Mesendoderm (in vitro differentiated cells): ENCODE data around the gene MYH8.

ENCODE experiments used
- DNase-seq: peaks from one replicate; pipeline ENCODE4 v3.0.0; 2013
- H2AK5ac ChIP-seq: 2 replicates; pipeline ENCODE4 v1.6.1; 2013; ENCODE audit warnings: low read length, inconsistent platforms
- H2BK120ac ChIP-seq: 2 replicates; pipeline ENCODE4 v1.6.1; 2013; ENCODE audit warnings: low read depth, mild to moderate bottlenecking, low read length, moderate library complexity, mixed read lengths
- H2BK15ac ChIP-seq: replicated peaks from 2 replicates; pipeline ENCODE4 v1.6.1; 2013; ENCODE audit warnings: low read depth, mild to moderate bottlenecking, moderate library complexity
- H2BK5ac ChIP-seq: 2 replicates; pipeline ENCODE4 v1.6.1; 2013; ENCODE audit warnings: low read length, inconsistent platforms
- H3K18ac ChIP-seq: 2 replicates; pipeline ENCODE4 v1.6.1; 2013; ENCODE audit warnings: mild to moderate bottlenecking, low read length, mixed read lengths
- H3K23ac ChIP-seq: one replicate; pipeline ENCODE4 v1.6.1; 2013; ENCODE audit warnings: low read length
- H3K27ac ChIP-seq: 2 replicates; pipeline ENCODE4 v1.5.1; 2013; ENCODE audit warnings: low read depth, mild to moderate bottlenecking, inconsistent platforms, low read length, moderate library complexity
- H3K27me3 ChIP-seq: 2 replicates; pipeline ENCODE4 v1.6.1; 2013; ENCODE audit warnings: low read length, control low read depth, mild to moderate bottlenecking, inconsistent platforms; ENCODE audit not compliant: insufficient read depth, poor library complexity
- H3K36me3 ChIP-seq: 2 replicates; pipeline ENCODE4 v1.6.1; 2013; ENCODE audit warnings: low read length, inconsistent platforms; ENCODE audit not compliant: control insufficient read depth, insufficient read depth
- H3K4ac ChIP-seq: one replicate; pipeline ENCODE4 v1.6.1; 2013; ENCODE audit warnings: low read depth, mild to moderate bottlenecking, low read length, moderate library complexity
- H3K4me1 ChIP-seq: 2 replicates; pipeline ENCODE4 v1.6.1; 2013; ENCODE audit warnings: low read depth, low read length, inconsistent platforms; ENCODE audit not compliant: control insufficient read depth
- H3K4me2 ChIP-seq: 2 replicates; pipeline ENCODE4 v1.6.1; 2013; ENCODE audit warnings: low read length
- H3K4me3 ChIP-seq: 2 replicates; pipeline ENCODE4 v1.5.1; 2013; ENCODE audit warnings: mild to moderate bottlenecking, low read length
- H3K56ac ChIP-seq: one replicate; pipeline ENCODE4 v1.6.1; 2013; ENCODE audit warnings: low read length
- H3K79me1 ChIP-seq: 2 replicates; pipeline ENCODE4 v1.6.1; 2013; ENCODE audit warnings: low read length, inconsistent platforms
- H3K79me2 ChIP-seq: 2 replicates; pipeline ENCODE4 v1.6.1; 2013; ENCODE audit warnings: mild to moderate bottlenecking, low read length; ENCODE audit not compliant: control insufficient read depth, insufficient read depth
- H3K9ac ChIP-seq: 2 replicates; pipeline ENCODE4 v1.6.1; 2013; ENCODE audit warnings: low read length, inconsistent platforms
- H4K5ac ChIP-seq: one replicate; pipeline ENCODE4 v1.6.1; 2013; ENCODE audit warnings: low read length
- H4K8ac ChIP-seq: one replicate; pipeline ENCODE4 v1.6.1; 2013; ENCODE audit warnings: low read depth, mild to moderate bottlenecking, control low read depth, low read length, moderate library complexity
- WGBS: extraction: QIAGEN DNeasy Blood & Tissue Kit; methylation state at CpG from one replicate; pipeline ENCODE4 v1.1.7; 2013; ENCODE audit warnings: low lambda C conversion rate, missing lambda C conversion rate; ENCODE audit not compliant: insufficient coverage; ENCODE audit errors: extremely low coverage; 5-methylcytosine and 5-hydroxymethylcytosine counted together

The MYH8 gene

GRCh38 chr17:10360578-10360977 lies 61.2 kb downstream of the MYH8 start:
- H3K56ac ChIP-seq: no peak overlapping the region
- H2BK15ac ChIP-seq: no peak overlapping the region
- H3K23ac ChIP-seq: no peak overlapping the region
- no peak overlapping the region for H3K4me2 ChIP-seq
- H4K5ac ChIP-seq: no peak overlapping the region
- H2AK5ac ChIP-seq: no peak overlapping the region
- no peak overlapping the region for H3K4ac ChIP-seq
- H4K8ac ChIP-seq: no peak overlapping the region
- no peaks in the 10 kb centered on the region for H3K79me1 ChIP-seq
- no peaks in the 10 kb centered on the region for H3K4me1 ChIP-seq
- H3K79me2 ChIP-seq: no peaks in the 10 kb centered on the region
- H3K9ac ChIP-seq: no peak overlapping the region
- no peak overlapping the region for H3K4me3 ChIP-seq
- no peak overlapping the region for H2BK120ac ChIP-seq
- no peaks in the 10 kb centered on the region for H3K36me3 ChIP-seq
- no peak overlapping the region for H3K27ac ChIP-seq
- no peaks in the 10 kb centered on the region for H3K27me3 ChIP-seq
- no peak overlapping the region for H2BK5ac ChIP-seq
- no peak overlapping the region for H3K18ac ChIP-seq
- DNase-seq: no peak

- H3K79me2 ChIP-seq: no peaks in the 10 kb centered on the region
- H3K79me1 ChIP-seq: no peaks in the 10 kb centered on the region
- H3K9ac ChIP-seq: no peak overlapping the region
- H3K18ac ChIP-seq: no peak overlapping the region
- DNase-seq: peak; percentile 63
- no CpG with 5 or more reads among the region's 4 CpGs for WGBS
- no peaks in the 10 kb centered on the region for H3K27me3 ChIP-seq
- no peak overlapping the region for H3K23ac ChIP-seq
- no peak overlapping the region for H2BK120ac ChIP-seq
- no peak overlapping the region for H3K4me3 ChIP-seq
- no peaks in the 10 kb centered on the region for H3K36me3 ChIP-seq
- H3K56ac ChIP-seq: no peak overlapping the region
- no peak overlapping the region for H3K27ac ChIP-seq
- H2AK5ac ChIP-seq: no peak overlapping the region
- H3K4me2 ChIP-seq: no peak overlapping the region
- no peak overlapping the region for H4K5ac ChIP-seq
- H2BK5ac ChIP-seq: no peak overlapping the region
- H4K8ac ChIP-seq: no peak overlapping the region
- no peaks in the 10 kb centered on the region for H3K4me1 ChIP-seq
- no peak overlapping the region for H2BK15ac ChIP-seq
- H3K4ac ChIP-seq: no peak overlapping the region
These were observed 64.0 kb downstream of the MYH8 start for GRCh38 chr17:10357768-10358167.

- no CpG with 5 or more reads among the region's 9 CpGs for WGBS
- no peak overlapping the region for H2BK120ac ChIP-seq
These were observed 67.1 kb downstream of the MYH8 start for GRCh38 chr17:10354651-10355050.

GRCh38 chr17:10352893-10353292 lies 68.9 kb downstream of the MYH8 start:
- H3K18ac ChIP-seq: no peak overlapping the region
- H3K4me1 ChIP-seq: no peaks in the 10 kb centered on the region
- H2BK120ac ChIP-seq: no peak overlapping the region
- peak; percentile 7 for DNase-seq
- no peak overlapping the region for H4K5ac ChIP-seq
- H3K27me3 ChIP-seq: no peaks in the 10 kb centered on the region
- H3K4me3 ChIP-seq: no peak overlapping the region
- no peak overlapping the region for H3K4me2 ChIP-seq
- no peak overlapping the region for H2BK15ac ChIP-seq
- H3K36me3 ChIP-seq: no peaks in the 10 kb centered on the region
- H3K9ac ChIP-seq: no peak overlapping the region
- H3K23ac ChIP-seq: no peak overlapping the region
- H4K8ac ChIP-seq: no peak overlapping the region
- H2BK5ac ChIP-seq: no peak overlapping the region
- no peak overlapping the region for H3K27ac ChIP-seq
- H3K56ac ChIP-seq: no peak overlapping the region
- H3K79me1 ChIP-seq: no peaks in the 10 kb centered on the region
- no peaks in the 10 kb centered on the region for H3K79me2 ChIP-seq
- H2AK5ac ChIP-seq: no peak overlapping the region
- H3K4ac ChIP-seq: no peak overlapping the region

More at GRCh38 chr17:10354651-10355050, 67.1 kb downstream of the MYH8 start:
- H3K23ac ChIP-seq: no peak overlapping the region
- no peak overlapping the region for H4K5ac ChIP-seq
- no peaks in the 10 kb centered on the region for H3K36me3 ChIP-seq
- H4K8ac ChIP-seq: no peak overlapping the region
- no peak overlapping the region for H2AK5ac ChIP-seq
- no peak overlapping the region for H3K56ac ChIP-seq
- H3K4ac ChIP-seq: no peak overlapping the region
- no peak overlapping the region for H3K4me3 ChIP-seq
- H3K27me3 ChIP-seq: no peaks in the 10 kb centered on the region
- no peaks in the 10 kb centered on the region for H3K79me1 ChIP-seq
- no peak overlapping the region for H3K9ac ChIP-seq
- no peak for DNase-seq
- no peak overlapping the region for H2BK5ac ChIP-seq
- H3K4me2 ChIP-seq: no peak overlapping the region
- no peak overlapping the region for H3K27ac ChIP-seq
- no peaks in the 10 kb centered on the region for H3K79me2 ChIP-seq
- no peak overlapping the region for H2BK15ac ChIP-seq
- H3K4me1 ChIP-seq: no peaks in the 10 kb centered on the region
- no peak overlapping the region for H3K18ac ChIP-seq

- H3K4ac ChIP-seq: no peak overlapping the region
These were observed 72.3 kb downstream of the MYH8 start for GRCh38 chr17:10349403-10349802.

GRCh38 chr17:10344816-10345215 lies 76.9 kb downstream of the MYH8 start:
- Histone ChIP-seq H2BK5ac (no peak overlapping the region), H3K79me1 (no peaks in the 10 kb centered on the region), H3K18ac (no peak overlapping the region), H3K56ac (no peak overlapping the region), H4K5ac (no peak overlapping the region), H3K4me1 (no peaks in the 10 kb centered on the region), H3K4me3 (no peak overlapping the region), H3K79me2 (no peaks in the 10 kb centered on the region), H3K27ac (no peak overlapping the region), H3K9ac (no peak overlapping the region), H2AK5ac (no peak overlapping the region), H2BK120ac (no peak overlapping the region), H3K36me3 (no peaks in the 10 kb centered on the region), H3K4ac (no peak overlapping the region), H3K23ac (no peak overlapping the region), H2BK15ac (no peak overlapping the region), H3K27me3 (no peaks in the 10 kb centered on the region), H3K4me2 (no peak overlapping the region), H4K8ac (no peak overlapping the region)
- WGBS: no CpG with 5 or more reads among the region's 3 CpGs
- no peak for DNase-seq

More at GRCh38 chr17:10349403-10349802, 72.3 kb downstream of the MYH8 start:
- no peaks in the 10 kb centered on the region for H3K36me3 ChIP-seq
- H4K8ac ChIP-seq: no peak overlapping the region
- H2BK5ac ChIP-seq: no peak overlapping the region
- no peak overlapping the region for H2BK120ac ChIP-seq
- H3K79me2 ChIP-seq: no peaks in the 10 kb centered on the region
- H2BK15ac ChIP-seq: no peak overlapping the region
- no peak overlapping the region for H3K4me3 ChIP-seq
- H3K18ac ChIP-seq: no peak overlapping the region
- no peaks in the 10 kb centered on the region for H3K27me3 ChIP-seq
- no peak overlapping the region for H4K5ac ChIP-seq
- H3K79me1 ChIP-seq: no peaks in the 10 kb centered on the region
- H3K4me2 ChIP-seq: no peak overlapping the region
- WGBS: no CpG with 5 or more reads among the region's 1 CpG
- no peak overlapping the region for H3K9ac ChIP-seq
- no peak overlapping the region for H3K56ac ChIP-seq
- H3K4me1 ChIP-seq: no peaks in the 10 kb centered on the region
- H3K23ac ChIP-seq: no peak overlapping the region
- DNase-seq: peak; percentile 58
- H2AK5ac ChIP-seq: no peak overlapping the region
- no peak overlapping the region for H3K27ac ChIP-seq
